Muscle of arm (tissue), 12 donors: ENCODE measurements around the gene CCR5. TPM values are rescaled to one million over a fixed set of nuclear protein-coding genes. Genes with fewer than 3 reads are reported as not detected.

ENCODE experiments used
- DNase-seq: peaks from one replicate; pipeline ENCODE4 v3.0.0-alpha.2; 2013
- polyA plus RNA-seq, 12 donors: library from polyadenylated mRNA; unstranded; fragments of 120-200 nt; gene quantifications; one replicate each; pipeline ENCODE4 v1.2.1, GENCODE V29; 2013; ENCODE audit not compliant: insufficient read length in 12 of 12

The CCR5 gene
- polyA plus RNA-seq, 12 donors, result 0.25 to 0.73 (median 0.33) TPM; not detected in 2

DNA sequence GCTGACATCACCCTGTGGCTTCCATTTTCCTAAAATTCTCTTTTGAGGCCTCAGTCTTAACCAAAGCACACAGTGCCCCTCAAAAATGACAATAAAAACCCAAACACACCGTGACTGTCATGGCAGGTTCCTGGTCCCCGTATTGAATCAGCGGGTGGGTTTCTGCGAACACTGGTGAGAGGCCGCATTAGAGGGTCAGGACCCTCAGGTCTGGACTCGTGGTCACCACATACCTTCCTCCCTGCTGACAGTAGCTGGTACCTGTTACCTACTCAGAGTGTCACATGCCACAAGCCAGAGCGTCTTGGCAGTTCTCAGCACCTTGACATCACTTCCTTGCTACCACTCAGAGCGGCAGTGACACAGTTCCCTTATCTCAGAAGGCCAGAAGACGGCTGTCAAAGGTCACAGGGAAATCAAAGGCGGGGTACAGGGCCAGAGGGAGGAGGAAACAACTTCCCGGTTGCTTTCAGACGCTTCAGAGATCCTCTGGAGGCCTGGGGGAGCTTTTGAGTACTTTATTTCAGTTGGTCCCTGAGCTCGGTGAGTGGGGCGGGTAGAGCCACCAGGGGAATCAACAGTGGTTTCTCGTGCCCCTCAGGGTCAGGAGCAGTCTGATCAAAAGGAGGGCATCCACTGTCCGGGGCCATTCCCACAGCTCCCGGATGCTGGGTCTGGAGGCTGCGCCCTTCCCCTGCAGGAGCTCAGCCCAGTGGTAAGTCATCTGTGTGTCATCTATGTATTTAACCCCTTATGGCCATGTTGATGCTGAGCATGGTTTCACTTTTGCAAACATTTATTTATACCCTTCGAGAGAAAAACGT is 36.3 kb downstream of the CCR5 start, which contains the start of the genes CCR5AS and CCRL2:
Gene CCR5AS (minus strand): TSS at position 279 of the 824 bp plus-strand sequence.
Gene CCRL2 (plus strand): TSS at position 472 of the 824 bp plus-strand sequence. CDS start 821 bp downstream, outside the sequence.
- DNase-seq, result no peak

DNA sequence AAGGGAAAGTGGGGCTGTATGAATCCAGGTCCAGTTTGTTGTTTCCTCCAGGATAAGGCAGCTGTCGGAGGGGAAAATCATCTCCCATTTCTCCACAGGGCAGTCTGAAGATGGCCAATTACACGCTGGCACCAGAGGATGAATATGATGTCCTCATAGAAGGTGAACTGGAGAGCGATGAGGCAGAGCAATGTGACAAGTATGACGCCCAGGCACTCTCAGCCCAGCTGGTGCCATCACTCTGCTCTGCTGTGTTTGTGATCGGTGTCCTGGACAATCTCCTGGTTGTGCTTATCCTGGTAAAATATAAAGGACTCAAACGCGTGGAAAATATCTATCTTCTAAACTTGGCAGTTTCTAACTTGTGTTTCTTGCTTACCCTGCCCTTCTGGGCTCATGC is 37.2 kb downstream of the CCR5 start:
- no peak for DNase-seq

DNA sequence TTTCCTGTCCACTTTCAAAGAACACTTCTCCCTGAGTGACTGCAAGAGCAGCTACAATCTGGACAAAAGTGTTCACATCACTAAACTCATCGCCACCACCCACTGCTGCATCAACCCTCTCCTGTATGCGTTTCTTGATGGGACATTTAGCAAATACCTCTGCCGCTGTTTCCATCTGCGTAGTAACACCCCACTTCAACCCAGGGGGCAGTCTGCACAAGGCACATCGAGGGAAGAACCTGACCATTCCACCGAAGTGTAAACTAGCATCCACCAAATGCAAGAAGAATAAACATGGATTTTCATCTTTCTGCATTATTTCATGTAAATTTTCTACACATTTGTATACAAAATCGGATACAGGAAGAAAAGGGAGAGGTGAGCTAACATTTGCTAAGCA is 38.1 kb downstream of the CCR5 start:
- no peak for DNase-seq

- DNase-seq, result no peak
These were observed 39.2 kb downstream of the CCR5 start for GRCh38 chr3:46409739-46410489.

DNA sequence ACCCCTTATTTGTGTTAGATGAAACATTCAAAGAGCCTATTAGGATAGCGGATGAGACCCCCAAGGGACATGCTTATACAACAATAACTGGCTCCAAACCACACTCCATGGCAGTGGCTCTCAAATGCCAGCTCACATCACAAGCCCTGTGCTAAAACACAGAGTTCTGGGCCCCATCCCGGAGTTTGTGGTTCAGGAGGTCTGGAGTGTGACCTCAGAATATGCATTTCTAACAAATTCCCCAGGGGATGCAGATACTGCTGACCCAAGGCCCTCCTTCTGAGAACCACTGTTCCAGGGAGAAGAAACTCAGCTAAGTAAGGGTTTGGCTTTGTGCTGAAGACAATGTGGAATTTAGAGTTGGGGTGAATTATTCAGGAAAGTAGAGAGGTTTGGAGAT is 39.9 kb downstream of the CCR5 start:
- no peak for DNase-seq

DNA sequence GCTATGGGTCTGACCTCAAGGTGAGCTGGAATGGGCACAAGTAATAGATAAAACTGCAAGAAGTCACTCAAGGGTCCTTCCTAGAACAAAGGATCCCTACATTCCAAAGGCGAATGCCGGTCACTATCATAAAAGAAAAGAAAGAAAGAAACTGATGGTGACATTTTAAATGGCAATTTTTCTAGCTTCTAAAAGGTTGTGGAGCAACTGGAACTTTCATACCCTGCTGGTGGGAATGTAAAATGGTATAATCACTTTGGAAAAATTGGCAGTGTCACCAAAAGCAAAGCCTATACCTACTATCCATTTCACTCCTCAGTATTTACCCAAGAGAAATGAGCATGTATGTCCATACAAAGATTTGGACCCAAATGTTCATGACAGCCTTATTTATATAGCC is 40.5 kb downstream of the CCR5 start:
- no peak for DNase-seq

DNA sequence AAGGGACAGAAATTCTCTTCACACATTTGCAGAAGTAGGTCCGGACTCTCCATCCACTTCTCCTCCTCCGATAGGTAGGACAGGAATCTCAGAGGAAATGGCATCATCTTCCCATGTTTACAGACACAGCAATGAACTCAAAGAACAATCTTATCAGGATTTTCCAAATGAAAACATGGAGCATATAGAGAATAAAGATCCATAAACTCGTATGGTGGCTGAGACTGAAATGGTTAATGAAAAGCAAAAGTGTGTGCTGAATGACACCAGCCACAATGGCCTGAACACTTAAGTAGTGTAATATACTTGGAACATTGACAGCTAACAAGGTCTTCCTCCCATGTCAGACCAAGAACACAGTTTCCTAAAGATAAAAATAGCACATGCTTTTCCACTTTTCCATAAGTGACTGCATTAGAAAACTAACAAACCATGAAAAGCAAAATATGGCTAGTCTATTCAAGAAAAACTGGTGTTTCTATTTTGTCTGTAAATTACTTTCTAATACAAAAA is 42.1 kb downstream of the CCR5 start:
- DNase-seq, result no peak

GRCh38 chr3:46413951-46414350 is 43.2 kb downstream of the CCR5 start:
- no peak for DNase-seq

GRCh38 chr3:46414739-46415138 is 44.0 kb downstream of the CCR5 start:
- DNase-seq, result no peak

DNA sequence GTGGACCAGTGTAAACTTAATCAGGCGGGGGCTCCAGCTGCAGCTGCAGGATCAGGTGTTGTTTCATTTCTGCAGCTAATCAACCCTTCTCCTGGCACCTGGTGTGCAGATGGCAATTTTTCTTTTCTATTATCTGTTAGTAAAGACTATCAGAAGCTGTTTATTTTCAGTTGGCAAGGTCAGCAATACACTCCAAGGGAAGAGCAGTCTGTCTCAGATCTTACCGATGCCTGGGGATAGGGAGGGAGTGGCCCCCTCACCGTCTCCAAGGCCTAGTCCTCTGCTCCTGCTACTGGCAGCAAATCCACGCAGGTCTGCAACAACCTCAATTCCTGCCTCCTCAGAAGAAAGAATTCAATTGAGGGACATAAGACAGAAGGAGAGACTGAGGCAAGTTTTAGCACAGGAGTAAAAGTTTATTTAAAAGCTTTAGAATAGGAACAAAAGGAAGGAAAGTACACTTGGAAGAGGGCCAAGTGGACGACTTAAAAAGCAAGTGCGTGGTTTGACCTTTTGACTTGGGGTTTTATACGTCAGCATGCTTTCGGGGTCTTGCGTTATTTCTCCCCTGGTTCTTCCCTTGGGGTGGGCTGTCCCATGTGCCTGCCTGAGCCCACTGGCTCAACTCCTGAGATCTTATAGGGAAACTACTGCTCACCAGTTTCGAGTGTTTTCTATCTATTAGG is 45.5 kb downstream of the CCR5 start:
- DNase-seq, result no peak

DNA sequence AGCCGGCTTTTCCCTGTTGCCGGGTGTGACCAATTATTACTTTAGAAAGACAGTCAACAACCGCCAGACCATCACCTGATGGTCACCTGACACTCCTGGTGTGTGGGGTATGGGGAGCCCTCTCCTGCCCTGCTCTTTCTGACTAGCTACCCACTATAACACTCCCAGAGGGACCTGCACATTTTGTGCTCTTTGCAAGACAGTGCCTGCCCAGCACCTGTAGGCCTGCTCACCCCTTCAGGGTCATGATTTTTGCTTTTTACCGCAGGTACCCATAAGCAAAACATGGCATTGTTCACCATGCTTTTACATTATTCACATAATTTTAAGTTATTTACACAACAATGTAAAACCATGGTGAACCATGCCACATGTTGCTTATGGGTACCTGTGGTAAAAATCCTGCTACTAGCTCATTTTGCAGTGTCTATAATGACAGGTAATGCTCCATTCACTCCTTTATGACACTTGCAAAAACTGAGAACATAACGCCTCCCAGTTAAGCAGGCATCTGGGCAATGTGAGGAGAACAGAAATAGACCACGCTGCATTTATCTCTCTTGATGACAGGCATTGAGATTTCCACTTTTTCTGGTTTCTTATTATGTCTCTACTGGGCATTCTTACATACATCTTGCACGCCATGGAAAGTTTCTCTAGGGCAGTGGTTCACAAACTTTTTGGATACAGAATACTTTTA is 46.2 kb downstream of the CCR5 start:
- no peak for DNase-seq

DNA sequence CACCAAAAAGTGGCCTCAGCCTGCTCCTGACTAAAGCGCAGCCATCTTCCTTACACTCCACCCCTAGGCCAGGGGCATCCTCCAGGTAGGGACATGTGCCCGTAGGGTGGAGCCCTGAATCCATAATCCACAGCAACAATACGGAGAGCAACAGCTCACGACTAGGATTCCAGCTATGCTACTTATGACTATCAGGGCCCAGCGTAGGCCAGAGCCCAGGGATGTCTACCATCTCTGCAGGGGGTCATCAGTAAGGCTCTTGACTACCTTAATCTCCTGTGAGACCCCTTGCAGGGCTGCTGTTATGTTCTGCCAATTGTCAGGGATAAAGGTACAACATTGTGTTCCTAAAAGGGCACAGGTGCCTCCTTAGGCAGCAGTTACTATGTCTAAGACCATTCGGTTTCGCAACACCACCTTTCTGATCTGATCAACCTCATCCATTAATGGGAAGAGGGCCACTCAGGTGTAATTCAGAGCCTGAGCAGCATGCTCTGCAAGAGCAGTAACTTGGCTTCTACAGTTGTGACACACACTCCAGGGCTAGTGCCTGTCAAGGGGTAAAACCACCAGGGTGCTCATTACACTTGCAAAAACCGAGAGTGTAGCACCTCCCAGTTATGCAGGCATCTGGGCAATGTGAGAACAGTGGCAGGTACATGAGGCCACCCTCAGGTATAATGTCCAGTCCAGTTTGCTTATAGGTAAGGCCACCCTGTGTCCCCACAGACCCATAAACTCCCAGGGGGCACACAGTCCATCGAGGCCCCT is 47.3 kb downstream of the CCR5 start:
- no peak for DNase-seq

GRCh38 chr3:46419816-46420215 is 49.1 kb downstream of the CCR5 start:
- DNase-seq, result no peak

DNA sequence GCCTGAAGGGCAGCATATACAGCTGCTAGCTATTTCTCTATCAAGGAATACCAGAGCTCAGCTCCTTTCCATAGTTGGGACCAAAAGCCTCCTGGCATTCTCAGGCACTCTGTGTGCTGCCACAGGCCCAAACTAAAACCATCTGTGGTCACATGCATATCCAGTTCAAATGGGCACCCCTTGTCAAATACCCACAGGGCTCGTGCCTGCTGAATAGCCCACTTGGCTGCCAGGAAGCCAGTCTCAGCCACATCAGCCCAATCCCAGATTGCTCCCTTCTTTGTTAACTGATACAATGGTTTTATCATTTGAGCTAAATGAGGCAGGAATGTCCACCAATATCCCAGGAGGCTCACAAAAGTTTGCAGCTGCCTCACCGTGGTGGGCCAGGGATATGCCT is 50.2 kb downstream of the CCR5 start:
- no peak for DNase-seq

DNA sequence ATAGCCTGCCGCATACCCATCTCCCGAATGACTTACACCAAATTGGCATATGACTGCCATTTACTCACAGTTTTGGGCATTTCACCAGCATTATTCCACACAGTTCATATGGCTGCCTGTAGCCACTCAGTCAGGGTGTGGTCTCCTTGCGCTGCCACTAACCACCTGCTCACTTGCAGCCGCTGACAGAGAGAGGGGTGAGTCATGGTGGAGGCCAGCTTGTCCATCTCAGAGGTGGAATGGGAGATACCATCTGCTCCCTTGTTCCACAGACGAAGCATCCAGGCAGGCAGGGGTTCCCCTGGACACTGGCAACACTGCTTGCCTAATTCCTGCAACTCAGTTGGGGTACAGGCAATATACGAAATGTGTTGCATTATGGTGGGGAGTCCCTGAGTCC is 51.9 kb downstream of the CCR5 start:
- DNase-seq, result no peak

- no peak for DNase-seq
These were observed 52.8 kb downstream of the CCR5 start for GRCh38 chr3:46423588-46423987.
